SKM-1 (cell line): ENCODE measurements around the gene SHB.
"Not testable (repeated sequence)": the region's sequence is repeated elsewhere in the genome, so short reads cannot be mapped to it uniquely, and the experiment has no call there.

Experiments used
- DNase-seq: peaks from one replicate; lab custom pipeline; 2025; ENCODE audit not compliant: unreplicated experiment; lab: John Stamatoyannopoulos, UW

SHB gene

DNA sequence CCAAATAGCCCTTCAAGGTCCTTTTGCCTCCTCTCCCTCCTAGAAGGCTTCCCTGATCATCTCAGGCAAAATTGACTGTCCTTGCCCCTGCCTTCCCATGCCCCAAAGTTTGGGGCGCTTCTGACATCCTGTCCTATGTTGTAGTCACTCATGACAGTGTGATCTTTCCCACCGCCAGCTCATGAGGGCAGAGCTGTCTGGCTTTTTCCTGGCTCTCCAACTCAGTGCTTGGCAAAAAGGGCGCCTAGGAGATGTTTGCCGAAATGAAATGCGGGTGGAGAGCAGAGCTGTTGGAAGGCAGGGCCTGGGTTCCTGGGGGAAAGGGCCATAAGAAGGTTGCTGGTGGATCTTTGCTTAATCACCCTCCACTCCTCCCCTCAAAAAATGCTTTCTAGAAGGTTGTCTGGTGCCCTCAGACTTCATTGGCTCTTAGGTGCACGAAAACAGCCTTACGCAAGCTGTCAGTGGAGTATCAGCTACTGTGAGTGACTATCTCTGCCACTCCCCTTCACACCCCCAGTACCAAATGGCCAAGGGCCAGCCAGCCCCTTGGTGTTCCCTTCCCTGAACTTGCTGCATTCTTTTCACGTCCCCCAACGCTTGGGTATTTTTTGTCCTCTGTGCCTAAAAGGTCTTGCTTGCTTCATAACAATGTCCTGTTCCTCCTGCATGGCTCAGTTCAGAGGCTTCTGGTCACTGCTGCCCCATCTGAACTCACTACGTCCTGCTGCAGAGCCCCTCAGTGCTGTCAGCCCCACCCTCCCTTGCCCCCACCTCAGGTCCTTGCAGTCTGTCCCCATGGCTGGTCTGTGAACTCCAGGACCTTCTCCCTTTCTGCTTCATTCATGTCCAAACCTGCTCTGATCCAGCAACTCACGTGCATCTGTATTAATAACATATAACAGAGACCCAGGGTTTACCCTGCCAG lies 162.5 kb downstream of the SHB start:
- DNase-seq, result no peak

- DNase-seq, result no peak
These were observed 163.3 kb downstream of the SHB start for GRCh38 chr9:37905776-37906175.

DNA sequence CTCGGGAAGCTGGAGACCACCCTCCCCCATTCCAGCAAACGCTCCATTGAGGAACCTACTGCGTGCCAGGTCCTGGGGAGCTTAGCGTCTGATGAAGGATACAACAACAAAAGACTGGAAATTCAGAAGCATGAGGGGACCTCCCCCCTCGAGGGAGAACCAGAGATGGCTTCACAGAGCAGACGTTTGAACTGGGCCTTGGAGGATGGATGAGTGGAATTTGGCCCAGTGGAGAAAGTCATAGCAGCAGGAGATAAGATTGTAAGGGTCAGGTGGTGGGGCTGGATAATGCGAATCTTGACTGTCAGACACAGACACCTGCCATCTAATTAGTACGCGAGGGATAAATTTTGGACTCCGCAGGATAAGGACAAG lies 163.9 kb downstream of the SHB start:
- no peak for DNase-seq

DNA sequence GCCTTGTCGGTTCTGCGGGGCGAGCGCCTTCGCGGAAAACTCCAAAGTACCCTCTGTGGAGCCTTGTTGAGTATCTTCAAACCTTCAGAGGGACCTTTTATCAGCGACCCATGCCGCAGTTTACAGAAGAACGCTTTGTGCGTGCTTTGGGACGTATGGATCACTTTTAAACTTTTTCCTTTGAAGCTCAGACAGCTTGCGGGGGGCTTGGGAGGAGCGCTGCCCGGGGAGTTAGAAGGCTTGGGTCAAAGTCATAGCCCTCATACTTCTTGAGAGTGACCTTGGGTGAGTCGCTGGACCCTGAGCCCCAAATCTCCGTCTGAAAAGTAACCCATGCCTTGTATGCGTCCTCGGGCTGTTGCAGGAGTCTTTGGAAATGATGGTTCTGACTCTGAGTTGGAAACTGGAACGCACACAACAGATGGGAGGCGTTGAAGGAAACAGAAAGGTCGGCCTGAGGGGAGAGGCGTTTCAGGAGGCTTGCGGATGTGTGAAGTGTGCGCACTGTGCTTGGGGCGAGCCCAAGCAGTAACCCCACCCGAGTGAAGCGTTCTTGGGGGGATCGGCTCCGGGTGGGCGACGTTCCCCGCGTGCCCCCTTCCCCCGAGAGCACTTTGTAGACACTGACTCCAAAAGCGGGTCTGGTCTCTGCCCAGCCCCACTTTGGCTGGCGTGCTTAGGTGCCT lies 164.4 kb downstream of the SHB start:
- DNase-seq, result no peak

- peak; percentile 69 for DNase-seq
These were observed 165.2 kb downstream of the SHB start, which contains the start of gene SLC25A51 for GRCh38 chr9:37903647-37904444. SLC25A51 (minus strand) TSS chr9:37904127; CDS start chr9:37888550, 15,577 bp downstream.

GRCh38 chr9:37902796-37903646 lies 166.0 kb downstream of the SHB start:
- no peak for DNase-seq

DNA sequence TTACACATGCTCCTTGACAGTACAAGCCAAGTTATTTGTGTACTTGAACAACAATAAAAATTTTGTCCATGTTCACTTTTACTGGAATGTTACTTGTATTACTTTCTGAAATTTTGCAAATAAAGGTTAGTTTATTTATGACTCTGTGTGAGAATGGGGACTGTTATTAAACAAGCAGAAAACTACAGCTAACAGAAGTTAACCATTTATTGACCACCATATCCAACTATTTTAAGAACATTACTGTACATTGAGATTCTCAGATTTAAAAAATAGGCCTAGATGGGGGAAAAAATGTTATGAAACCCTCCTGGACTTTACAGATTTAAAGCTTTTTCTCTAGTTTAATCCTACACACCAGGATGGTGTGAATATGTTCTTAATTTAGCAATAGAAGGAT lies 166.9 kb downstream of the SHB start:
- no peak for DNase-seq

GRCh38 chr9:37899041-37899440 lies 170.0 kb downstream of the SHB start:
- no peak for DNase-seq

DNA sequence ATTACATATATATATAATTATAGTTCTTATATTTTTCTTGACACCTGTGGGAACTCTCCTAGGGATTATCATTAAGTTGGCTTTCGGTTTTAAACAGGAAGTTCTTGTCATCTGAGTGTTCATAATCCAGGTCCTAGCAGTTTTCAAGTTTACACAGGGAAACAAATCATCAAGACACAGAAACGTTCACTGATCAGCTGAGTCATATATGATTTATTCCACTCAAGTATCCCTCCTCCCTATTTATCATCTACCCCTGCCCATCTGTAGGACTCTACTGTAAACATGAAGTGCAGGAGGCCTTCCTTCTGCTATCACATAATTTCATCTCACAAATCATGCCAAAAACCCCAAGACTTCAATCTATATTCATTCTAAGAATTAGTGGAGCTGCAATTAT lies 171.4 kb downstream of the SHB start:
- DNase-seq, result no peak

DNA sequence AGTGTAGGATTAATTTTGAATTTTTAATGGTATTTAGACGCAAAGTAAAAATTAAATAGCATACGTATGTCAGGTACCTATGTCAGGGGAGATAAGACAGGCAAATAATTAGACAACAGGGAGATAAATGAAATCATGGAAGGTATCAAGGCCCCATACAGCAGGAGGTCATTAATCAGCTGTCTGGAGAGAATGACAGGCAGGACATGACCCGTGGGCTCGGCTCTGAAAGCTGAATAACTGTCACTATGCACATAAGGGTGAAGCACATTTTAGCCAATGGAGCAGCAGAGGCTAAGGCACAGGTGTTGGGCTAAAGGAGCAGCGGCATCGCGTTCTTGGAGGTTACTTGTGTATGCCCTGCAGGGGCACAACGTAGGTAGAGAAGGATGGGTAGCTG lies 177.0 kb downstream of the SHB start:
- DNase-seq, result no peak

DNA sequence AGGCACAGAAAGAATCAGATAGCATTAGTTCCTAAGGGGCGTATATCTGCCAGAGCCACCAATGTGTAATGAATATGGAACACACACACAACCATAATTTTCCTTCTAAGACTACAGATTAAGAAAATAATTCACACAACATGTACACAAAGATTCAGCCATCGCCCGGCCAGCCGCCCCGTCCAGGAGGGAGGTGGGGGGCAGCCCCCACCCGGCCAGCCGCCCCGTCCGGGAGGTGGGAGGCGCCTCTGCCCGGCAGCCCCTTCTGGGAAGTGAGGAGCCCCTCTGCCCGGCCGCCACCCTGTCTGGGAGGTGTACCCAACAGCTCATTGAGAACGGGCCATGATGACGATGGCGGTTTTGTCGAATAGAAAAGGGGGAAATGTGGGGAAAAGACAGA lies 178.0 kb downstream of the SHB start:
- not testable (repeated sequence) for DNase-seq

- DNase-seq, result no peak
These were observed 179.5 kb downstream of the SHB start for GRCh38 chr9:37889536-37889935.

- peak; percentile 19 for DNase-seq
These were observed 180.9 kb downstream of the SHB start for GRCh38 chr9:37887977-37888583.

- no peak for DNase-seq
These were observed 188.0 kb downstream of the SHB start for GRCh38 chr9:37880916-37881479.

GRCh38 chr9:37876376-37876775 lies 192.7 kb downstream of the SHB start:
- no peak for DNase-seq

DNA sequence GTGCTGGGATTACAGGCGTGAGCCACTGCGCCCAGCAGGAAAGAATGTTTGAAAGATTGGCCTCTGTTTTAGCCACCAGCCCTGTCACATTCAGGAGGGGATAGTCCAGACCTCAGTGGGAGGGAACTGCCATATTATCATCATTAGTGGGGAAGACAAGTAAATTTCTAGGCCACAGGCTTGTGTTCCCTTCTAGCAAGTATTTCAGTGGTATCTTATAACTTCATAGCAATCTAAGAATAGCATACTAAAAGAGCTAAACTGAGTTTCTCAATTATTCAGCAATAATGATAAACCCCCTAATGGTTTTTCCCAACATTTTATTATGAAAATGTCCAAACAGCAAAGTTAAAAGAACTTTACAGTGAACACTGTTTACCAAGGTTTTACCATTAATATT lies 195.1 kb downstream of the SHB start:
- no peak for DNase-seq

DNA sequence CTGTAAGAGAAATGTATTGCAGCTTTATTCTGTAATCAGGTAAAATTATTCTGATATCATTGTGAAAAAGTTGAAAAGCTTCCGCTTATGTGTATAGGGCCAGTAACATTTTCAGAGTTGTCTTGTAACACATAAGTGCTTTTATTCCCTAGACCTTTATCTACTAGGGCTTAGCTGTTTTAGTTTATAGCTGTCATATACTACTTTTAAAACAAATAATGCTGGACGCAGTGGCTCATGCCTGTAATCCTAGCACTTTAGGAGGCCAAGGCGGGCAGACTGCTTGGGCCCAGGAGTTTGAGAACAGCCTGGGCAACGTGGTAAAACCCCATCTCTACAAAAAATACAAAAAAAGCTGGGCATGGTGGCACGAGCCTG lies 198.2 kb downstream of the SHB start:
- no peak for DNase-seq

- no peak for DNase-seq
These were observed 198.8 kb downstream of the SHB start for GRCh38 chr9:37870081-37870798.
